Left lung (tissue), 10 donors: Measurements from ENCODE around the gene EYA2. TPM values are rescaled to one million over a fixed set of nuclear protein-coding genes. Genes with fewer than 3 reads are reported as not detected.

ENCODE experiments used
- ATAC-seq: fragments of 200-7000 bp; cut with Tn5 transposase; one replicate; pipeline ENCODE4 v1.9.1; 2020; ENCODE audit warnings: moderate library complexity
- DNase-seq, 4 donors: peaks; one replicate each; pipeline ENCODE4 v3.0.0-alpha.2; 2013 to 2020
- H3K27ac ChIP-seq, 2 donors: fragments of 200-600 bp; sonication (generic) in 1 of 2; one replicate each; pipeline versions ENCODE4 v1.5.0 to v1.8.0; 2020 to 2021
- H3K27me3 ChIP-seq, 2 donors: fragments of 200-600 bp; sonication (generic) in 1 of 2; one replicate each; pipeline versions ENCODE4 v1.5.0 to v1.8.0; 2020 to 2021
- H3K36me3 ChIP-seq, 2 donors: fragments of 200-600 bp; sonication (generic) in 1 of 2; one replicate each; pipeline versions ENCODE4 v1.5.0 to v1.8.0; 2020 to 2021
- H3K4me1 ChIP-seq, 2 donors: fragments of 200-600 bp; one replicate each; pipeline ENCODE4 v1.8.0; 2021
- H3K4me3 ChIP-seq, 2 donors: fragments of 200-600 bp; sonication (generic) in 1 of 2; one replicate each; pipeline versions ENCODE4 v1.5.0 to v1.8.0; 2020 to 2021; ENCODE audit warnings: mild to moderate bottlenecking in 1 of 2
- H3K9me3 ChIP-seq, 2 donors: fragments of 200-600 bp; sonication (generic) in 1 of 2; one replicate each; pipeline versions ENCODE4 v1.5.0 to v1.8.0; 2020 to 2021
- CTCF ChIP-seq, 2 donors: fragments of 200-600 bp; sonication (generic) in 1 of 2; IDR thresholded peaks; one replicate each; pipeline versions ENCODE4 v1.5.0 to v1.8.0; 2021; ENCODE audit warnings: antibody characterized with exemption in 2 of 2
- intact Hi-C, 2 donors: fragments of 100-400 bp; cut with DNase I; formaldehyde crosslinking; loops; one replicate each; pipeline versions ENCODE4 v1.11.2 to v1.14.2; 2022
- polyA plus RNA-seq, 6 donors: library from polyadenylated mRNA; unstranded; fragments of 120-200 nt; gene quantifications; one replicate each; pipeline ENCODE4 v1.2.1, GENCODE V29; 2013; ENCODE audit not compliant: insufficient read length in 6 of 6
- total RNA-seq, 2 donors: library from RNA; stranded (reverse); fragmentation: NEBNext Ultra II Directional; extraction: Animal tissue kit (Norgen Biotek cat#: 25700); gene quantifications; one replicate each; pipeline ENCODE4 v1.2.1, GENCODE V29; 2021
- donor health status: DM: no; HTN: yes; CAD: no.
- donor health status: DM: no; HTN: no; CAD: no.

The EYA2 gene
- total and polyA plus RNA-seq, 8 donors, result 0.77 to 2.3 (median 1.2) TPM

GRCh38 chr20:47141941-47142773 lies 247.5 kb downstream of the EYA2 start:
- Histone ChIP-seq H3K4me1 (peaks cover 0 to 11% of the 10 kb centered on the region in 2 donors), H3K4me3 (no peak overlapping the region), H3K9me3 (peaks cover 0 to 7% of the 10 kb centered on the region in 2 donors), H3K36me3 (no peaks in the 10 kb centered on the region), H3K27me3 (no peaks in the 10 kb centered on the region), H3K27ac (no peak overlapping the region)
- intact Hi-C loops, result no loop called here
- DNase-seq (no peak), ATAC-seq (no peak)
- no peak for TF ChIP-seq CTCF (IDR thresholded peaks at IDR 0.05)

- DNase-seq, result no peak
- H3K27ac ChIP-seq, result no peak overlapping the region
- no peak for TF ChIP-seq CTCF (IDR thresholded peaks at IDR 0.05)
- intact Hi-C loops, result no loop called here
- H3K9me3 ChIP-seq, result peaks cover 0 to 7% of the 10 kb centered on the region in 2 donors
- no peaks in the 10 kb centered on the region for H3K27me3 ChIP-seq
- no peak for ATAC-seq
- no peaks in the 10 kb centered on the region for H3K36me3 ChIP-seq
- H3K4me1 ChIP-seq, result peaks cover 0 to 11% of the 10 kb centered on the region in 2 donors
- H3K4me3 ChIP-seq, result no peak overlapping the region
These were observed 248.1 kb downstream of the EYA2 start for GRCh38 chr20:47142774-47143170.

- Histone ChIP-seq H3K4me3 (no peak overlapping the region), H3K27ac (peak overlapping the region in 1 of 2 donors; percentile 56), H3K9me3 (peaks cover 0 to 7% of the 10 kb centered on the region in 2 donors), H3K27me3 (no peaks in the 10 kb centered on the region), H3K36me3 (no peaks in the 10 kb centered on the region), H3K4me1 (peaks cover 0 to 11% of the 10 kb centered on the region in 2 donors)
- intact Hi-C loops, result no loop called here
- no peak for TF ChIP-seq CTCF (IDR thresholded peaks at IDR 0.05)
- DNase-seq, result no peak
- ATAC-seq, result peak; percentile 47
These were observed 249.0 kb downstream of the EYA2 start for GRCh38 chr20:47143657-47144056.

- no peak for ATAC-seq
These were observed 249.8 kb downstream of the EYA2 start for GRCh38 chr20:47144463-47144862.

More at GRCh38 chr20:47144463-47144862, 249.8 kb downstream of the EYA2 start:
- Histone ChIP-seq H3K9me3 (peaks cover 0 to 7% of the 10 kb centered on the region in 2 donors), H3K36me3 (no peaks in the 10 kb centered on the region), H3K4me1 (peaks cover 0 to 11% of the 10 kb centered on the region in 2 donors), H3K27ac (peak overlapping the region in 1 of 2 donors; percentile 56), H3K4me3 (no peak overlapping the region), H3K27me3 (no peaks in the 10 kb centered on the region)
- no peak for DNase-seq
- intact Hi-C loops, result no loop called here
- no peak for TF ChIP-seq CTCF (IDR thresholded peaks at IDR 0.05)
